Activated T-cell treated with anti-CD3 and anti-CD28 coated beads, Interleukin-2, amount 50 U/mL, for 4 hours (primary cell): Measurements from ENCODE around the gene B4GALT5. TPM values are rescaled to one million over a fixed set of nuclear protein-coding genes. Genes with fewer than 3 reads are reported as not detected.

ENCODE experiments used
- ATAC-seq, 2 donors: fragments of 200-7000 bp; cut with Tn5 transposase; one replicate each; pipeline ENCODE4 v1.10.0; 2021
- DNase-seq: peaks from one replicate; pipeline ENCODE4 v3.0.0-alpha.2; 2020
- H3K27me3 Mint-ChIP-seq: one replicate; pipeline ENCODE4 v1.8.0; 2021; ENCODE audit warnings: low read depth, mixed read lengths
- H3K36me3 Mint-ChIP-seq: one replicate; pipeline ENCODE4 v1.8.0; 2022; ENCODE audit warnings: mixed read lengths; ENCODE audit not compliant: insufficient read depth
- H3K4me1 Mint-ChIP-seq: one replicate; pipeline ENCODE4 v1.8.0; 2021; ENCODE audit warnings: low read depth, mixed read lengths
- H3K4me3 Mint-ChIP-seq: one replicate; pipeline ENCODE4 v1.8.0; 2021; ENCODE audit warnings: mild to moderate bottlenecking, moderate library complexity, mixed read lengths
- H3K9me3 Mint-ChIP-seq: one replicate; pipeline ENCODE4 v1.8.0; 2021; ENCODE audit warnings: mixed read lengths
- total RNA-seq, 3 donors: library from RNA; stranded (reverse); gene quantifications; one replicate each; pipeline ENCODE4 v1.2.1, GENCODE V29; 2021

B4GALT5 gene
- total RNA-seq, 3 donors from 2014 or later: 41.6 to 51.9 (median 44.5) TPM

- no peak for DNase-seq
- ATAC-seq: no peak
- no peak overlapping the region for H3K4me3 Mint-ChIP-seq
- H3K27me3 Mint-ChIP-seq: no peaks in the 10 kb centered on the region
- H3K9me3 Mint-ChIP-seq: no peaks in the 10 kb centered on the region
- peaks cover 14% of the 10 kb centered on the region for H3K4me1 Mint-ChIP-seq
- peaks cover 27% of the 10 kb centered on the region for H3K36me3 Mint-ChIP-seq
Observed at GRCh38 chr20:49653925-49654434, 59.7 kb downstream of the B4GALT5 start.

GRCh38 chr20:49649672-49650071, 64.0 kb downstream of the B4GALT5 start:
- H3K27me3 Mint-ChIP-seq: no peaks in the 10 kb centered on the region
- H3K36me3 Mint-ChIP-seq: peaks cover 38% of the 10 kb centered on the region
- no peak for ATAC-seq
- no peak overlapping the region for H3K4me3 Mint-ChIP-seq
- H3K9me3 Mint-ChIP-seq: no peaks in the 10 kb centered on the region
- no peaks in the 10 kb centered on the region for H3K4me1 Mint-ChIP-seq
- DNase-seq: no peak

GRCh38 chr20:49647550-49647949, 66.1 kb downstream of the B4GALT5 start:
- ATAC-seq (no peak), DNase-seq (no peak)
- no peaks in the 10 kb centered on the region for H3K9me3 Mint-ChIP-seq
- peaks cover 36% of the 10 kb centered on the region for H3K36me3 Mint-ChIP-seq
- no peak overlapping the region for H3K4me3 Mint-ChIP-seq
- no peaks in the 10 kb centered on the region for H3K4me1 Mint-ChIP-seq
- H3K27me3 Mint-ChIP-seq: no peaks in the 10 kb centered on the region

- no peaks in the 10 kb centered on the region for H3K27me3 Mint-ChIP-seq
- ATAC-seq: no peak
- no peaks in the 10 kb centered on the region for H3K9me3 Mint-ChIP-seq
- DNase-seq: no peak
- no peak overlapping the region for H3K4me3 Mint-ChIP-seq
- H3K36me3 Mint-ChIP-seq: peaks cover 46% of the 10 kb centered on the region
- peaks cover 1% of the 10 kb centered on the region for H3K4me1 Mint-ChIP-seq
Observed at GRCh38 chr20:49646528-49646927, 67.2 kb downstream of the B4GALT5 start.

- peaks cover 50% of the 10 kb centered on the region for H3K36me3 Mint-ChIP-seq
- ATAC-seq (no peak), DNase-seq (no peak)
- peaks cover 2% of the 10 kb centered on the region for H3K4me1 Mint-ChIP-seq
- no peak overlapping the region for H3K4me3 Mint-ChIP-seq
- no peaks in the 10 kb centered on the region for H3K9me3 Mint-ChIP-seq
- H3K27me3 Mint-ChIP-seq: no peaks in the 10 kb centered on the region
Observed at GRCh38 chr20:49646126-49646525, 67.6 kb downstream of the B4GALT5 start.

- Mint-ChIP-seq H3K9me3 (no peaks in the 10 kb centered on the region), H3K4me3 (no peak overlapping the region), H3K4me1 (peaks cover 2% of the 10 kb centered on the region), H3K27me3 (no peaks in the 10 kb centered on the region), H3K36me3 (peaks cover 57% of the 10 kb centered on the region)
- no peak for DNase-seq
- ATAC-seq: no peak
Observed at GRCh38 chr20:49644980-49645565, 68.6 kb downstream of the B4GALT5 start.

- Mint-ChIP-seq H3K9me3 (no peaks in the 10 kb centered on the region), H3K27me3 (no peaks in the 10 kb centered on the region), H3K4me3 (no peak overlapping the region), H3K36me3 (peaks cover 52% of the 10 kb centered on the region), H3K4me1 (peaks cover 2% of the 10 kb centered on the region)
- ATAC-seq (no peak), DNase-seq (no peak)
Observed at GRCh38 chr20:49642816-49643215, 70.9 kb downstream of the B4GALT5 start.

GRCh38 chr20:49641683-49642656, 71.7 kb downstream of the B4GALT5 start:
- ATAC-seq: no peak
- DNase-seq: no peak
- Mint-ChIP-seq H3K4me1 (peaks cover 2% of the 10 kb centered on the region), H3K36me3 (peaks cover 46% of the 10 kb centered on the region), H3K27me3 (no peaks in the 10 kb centered on the region), H3K4me3 (no peak overlapping the region), H3K9me3 (no peaks in the 10 kb centered on the region)

GRCh38 chr20:49637046-49637637, 76.5 kb downstream of the B4GALT5 start:
- Mint-ChIP-seq H3K4me3 (no peak overlapping the region), H3K36me3 (peaks cover 47% of the 10 kb centered on the region), H3K4me1 (peaks cover 2% of the 10 kb centered on the region), H3K27me3 (no peaks in the 10 kb centered on the region), H3K9me3 (no peaks in the 10 kb centered on the region)
- ATAC-seq (no peak), DNase-seq (no peak)

- Mint-ChIP-seq H3K36me3 (peaks cover 40% of the 10 kb centered on the region), H3K4me3 (no peak overlapping the region), H3K27me3 (no peaks in the 10 kb centered on the region), H3K4me1 (peaks cover 2% of the 10 kb centered on the region), H3K9me3 (no peaks in the 10 kb centered on the region)
- no peak for ATAC-seq
- DNase-seq: no peak
Observed at GRCh38 chr20:49636447-49636846, 77.2 kb downstream of the B4GALT5 start.

- ATAC-seq (no peak), DNase-seq (no peak)
- H3K9me3 Mint-ChIP-seq: no peaks in the 10 kb centered on the region
- H3K4me1 Mint-ChIP-seq: peaks cover 1% of the 10 kb centered on the region
- no peak overlapping the region for H3K4me3 Mint-ChIP-seq
- H3K36me3 Mint-ChIP-seq: peaks cover 36% of the 10 kb centered on the region
- no peaks in the 10 kb centered on the region for H3K27me3 Mint-ChIP-seq
Observed at GRCh38 chr20:49635866-49636265, 77.8 kb downstream of the B4GALT5 start.

- DNase-seq (no peak), ATAC-seq (no peak)
- Mint-ChIP-seq H3K36me3 (peaks cover 31% of the 10 kb centered on the region), H3K4me3 (no peak overlapping the region), H3K27me3 (no peaks in the 10 kb centered on the region), H3K9me3 (no peaks in the 10 kb centered on the region), H3K4me1 (peaks cover 1% of the 10 kb centered on the region)
Observed at GRCh38 chr20:49635166-49635565, 78.5 kb downstream of the B4GALT5 start.

- H3K9me3 Mint-ChIP-seq: no peaks in the 10 kb centered on the region
- H3K4me1 Mint-ChIP-seq: peaks cover 1% of the 10 kb centered on the region
- no peak for DNase-seq
- peaks cover 25% of the 10 kb centered on the region for H3K36me3 Mint-ChIP-seq
- no peaks in the 10 kb centered on the region for H3K27me3 Mint-ChIP-seq
- no peak overlapping the region for H3K4me3 Mint-ChIP-seq
- no peak for ATAC-seq
Observed at GRCh38 chr20:49634116-49634515, 79.6 kb downstream of the B4GALT5 start.

- peaks cover 1% of the 10 kb centered on the region for H3K4me1 Mint-ChIP-seq
- H3K4me3 Mint-ChIP-seq: no peak overlapping the region
- H3K9me3 Mint-ChIP-seq: no peaks in the 10 kb centered on the region
- H3K27me3 Mint-ChIP-seq: no peaks in the 10 kb centered on the region
- no peak for ATAC-seq
- no peak for DNase-seq
- peaks cover 25% of the 10 kb centered on the region for H3K36me3 Mint-ChIP-seq
Observed at GRCh38 chr20:49633643-49634042, 80.0 kb downstream of the B4GALT5 start.
